Esophagus muscularis mucosa (tissue), 4 donors: Measurements from ENCODE around the gene TRAPPC12. TPM values are rescaled to one million over a fixed set of nuclear protein-coding genes. Genes with fewer than 3 reads are reported as not detected.

ENCODE experiments used
- DNase-seq: peaks from one replicate; pipeline ENCODE4 v3.0.0-alpha.2; 2017; ENCODE audit errors: extremely low spot score
- H3K27ac ChIP-seq, 4 donors: fragments of 200-600 bp; sonication (generic); replicated peaks in 1 of 4; 1 replicate in 3 of 4; 2 replicates in 1 of 4; pipeline ENCODE4 v1.5.1; 2016 to 2019; ENCODE audit warnings: mild to moderate bottlenecking in 1 of 4
- H3K27me3 ChIP-seq, 4 donors: fragments of 200-600 bp; sonication (generic); one replicate each; pipeline versions ENCODE4 v1.5.1 to v1.6.0; 2016 to 2019
- H3K36me3 ChIP-seq, 4 donors: fragments of 200-600 bp; sonication (generic); one replicate each; pipeline ENCODE4 v1.5.1; 2016 to 2019
- H3K4me1 ChIP-seq, 4 donors: fragments of 200-600 bp; sonication (generic); one replicate each; pipeline ENCODE4 v1.5.1; 2016 to 2019
- H3K4me3 ChIP-seq, 4 donors: fragments of 200-600 bp; sonication (generic); 1 replicate in 2 of 4; 2 replicates in 2 of 4; pipeline ENCODE4 v1.5.1; 2016 to 2019; ENCODE audit warnings: mild to moderate bottlenecking in 4 of 4, moderate library complexity in 1 of 4
- H3K9me3 ChIP-seq, 4 donors: fragments of 200-600 bp; sonication (generic); 1 replicate in 3 of 4; 2 replicates in 1 of 4; pipeline ENCODE4 v1.5.1; 2016 to 2019
- EP300 ChIP-seq: sonication (generic); formaldehyde crosslinking; IDR thresholded peaks from one replicate; pipeline ENCODE4 v1.6.1; 2017; ENCODE audit warnings: antibody characterized with exemption
- POLR2A ChIP-seq: fragments of 450-650 bp; IDR thresholded peaks from one replicate; pipeline ENCODE4 v1.6.1; 2017; ENCODE audit warnings: antibody characterized with exemption, moderate library complexity, mild to moderate bottlenecking, low read depth
- POLR2AphosphoS5 ChIP-seq, 2 donors: sonication (generic); formaldehyde crosslinking; IDR thresholded peaks; one replicate each; pipeline ENCODE4 v1.6.1; 2017; ENCODE audit warnings: antibody characterized with exemption in 2 of 2
- WGBS: methylation state at CpG from one replicate; pipeline ENCODE4 v1.1.5; 2018; 5-methylcytosine and 5-hydroxymethylcytosine counted together
- intact Hi-C: fragments of 100-400 bp; cut with DNase I; formaldehyde crosslinking; loops from one replicate; pipeline ENCODE4 v1.15.1; 2023
- total RNA-seq, 4 donors: library from RNA; depleted of rRNA; stranded (reverse); fragments of >200 nt; gene quantifications; one replicate each; pipeline versions ENCODE4 v1.1.0 to v1.2.1, GENCODE V29; 2016
- TF ChIP-seq, protein P1 (sequence below), 3 experiments: fragments of 200-600 bp in 2 of 3; fragments of 450-650 bp in 1 of 3; sonication (generic) in 2 of 3; IDR thresholded peaks; one replicate each; pipeline ENCODE4 v1.5.1; 2017 to 2019; ENCODE audit warnings: antibody characterized with exemption in 3 of 3, mild to moderate bottlenecking in 2 of 3, moderate library complexity in 1 of 3

Gene TRAPPC12
- total RNA-seq, 4 donors from 2014 or later = 65.6 to 89.3 (median 72.6) TPM

DNA sequence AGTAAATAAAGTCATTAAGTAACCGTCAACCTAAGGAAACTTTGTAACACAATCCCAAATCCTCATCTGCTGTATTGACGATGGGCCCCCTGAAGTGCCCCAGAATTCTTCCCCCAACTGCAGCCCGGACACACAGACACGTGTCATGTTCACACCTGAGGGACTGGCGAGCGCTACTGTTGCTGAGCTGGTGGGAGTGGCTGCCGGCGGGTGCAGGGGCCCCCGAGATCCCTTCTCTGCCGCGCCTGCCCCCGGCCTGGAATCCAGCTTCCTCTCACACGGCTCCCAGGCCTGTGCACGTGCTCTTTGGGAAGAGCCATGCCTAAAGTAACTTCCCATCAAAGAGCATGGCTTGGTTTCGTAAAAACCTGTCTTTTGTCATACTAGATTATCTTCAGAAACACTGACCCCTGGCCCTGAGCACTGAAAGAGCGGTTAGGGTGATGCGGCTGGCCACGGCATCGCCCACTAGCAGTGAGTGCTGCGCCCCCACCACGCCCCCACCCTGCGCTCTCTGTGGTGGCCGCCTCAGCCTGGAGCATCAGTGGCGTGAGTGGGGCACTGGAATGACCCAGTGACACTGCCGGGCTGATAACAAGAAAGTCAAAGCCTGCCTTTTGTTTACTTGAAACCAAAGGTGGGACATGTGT is 83.8 kb downstream of the TRAPPC12 start:
- Histone ChIP-seq H3K27ac (no peak overlapping the region), H3K27me3 (no peaks in the 10 kb centered on the region), H3K9me3 (no peaks in the 10 kb centered on the region), H3K36me3 (peaks cover 21 to 84% (median 61%) of the 10 kb centered on the region in 4 donors), H3K4me3 (no peak overlapping the region), H3K4me1 (peaks cover 9 to 23% (median 16%) of the 10 kb centered on the region in 4 donors)
- intact Hi-C loops = loop anchor here (5.0 to 10.0 kb wide), 3 partner anchors 41 to 1609 kb away; partner anchors contain the start of genes EIPR1 and TRAPPC12
- TF ChIP-seq EP300 = no peak
- no peak for TF ChIP-seq POLR2AphosphoS5 (IDR thresholded peaks at IDR 0.05)
- TF ChIP-seq POLR2A = no peak
- TF ChIP-seq, protein P1, sequence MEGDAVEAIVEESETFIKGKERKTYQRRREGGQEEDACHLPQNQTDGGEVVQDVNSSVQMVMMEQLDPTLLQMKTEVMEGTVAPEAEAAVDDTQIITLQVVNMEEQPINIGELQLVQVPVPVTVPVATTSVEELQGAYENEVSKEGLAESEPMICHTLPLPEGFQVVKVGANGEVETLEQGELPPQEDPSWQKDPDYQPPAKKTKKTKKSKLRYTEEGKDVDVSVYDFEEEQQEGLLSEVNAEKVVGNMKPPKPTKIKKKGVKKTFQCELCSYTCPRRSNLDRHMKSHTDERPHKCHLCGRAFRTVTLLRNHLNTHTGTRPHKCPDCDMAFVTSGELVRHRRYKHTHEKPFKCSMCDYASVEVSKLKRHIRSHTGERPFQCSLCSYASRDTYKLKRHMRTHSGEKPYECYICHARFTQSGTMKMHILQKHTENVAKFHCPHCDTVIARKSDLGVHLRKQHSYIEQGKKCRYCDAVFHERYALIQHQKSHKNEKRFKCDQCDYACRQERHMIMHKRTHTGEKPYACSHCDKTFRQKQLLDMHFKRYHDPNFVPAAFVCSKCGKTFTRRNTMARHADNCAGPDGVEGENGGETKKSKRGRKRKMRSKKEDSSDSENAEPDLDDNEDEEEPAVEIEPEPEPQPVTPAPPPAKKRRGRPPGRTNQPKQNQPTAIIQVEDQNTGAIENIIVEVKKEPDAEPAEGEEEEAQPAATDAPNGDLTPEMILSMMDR (IDR thresholded peaks at IDR 0.05) = no peak
- WGBS = 80% methylated on average over 17 of the region's 25 CpGs
- DNase-seq = no peak

- WGBS = 96% methylated on average over 11 of the region's 13 CpGs
- intact Hi-C loops = loop anchor here (5.0 to 10.0 kb wide), 3 partner anchors 42 to 1609 kb away; partner anchors contain the start of genes EIPR1 and TRAPPC12
- H3K27ac ChIP-seq = no peak overlapping the region
- H3K27me3 ChIP-seq = no peaks in the 10 kb centered on the region
- H3K4me1 ChIP-seq = peaks cover 12 to 29% (median 19%) of the 10 kb centered on the region in 4 donors
- peaks cover 21 to 84% (median 65%) of the 10 kb centered on the region in 4 donors for H3K36me3 ChIP-seq
- DNase-seq = no peak
- no peaks in the 10 kb centered on the region for H3K9me3 ChIP-seq
- H3K4me3 ChIP-seq = no peak overlapping the region
- TF ChIP-seq EP300 = no peak
- no peak for TF ChIP-seq POLR2AphosphoS5 (IDR thresholded peaks at IDR 0.05)
- TF ChIP-seq, protein P1 (IDR thresholded peaks at IDR 0.05) = no peak
- no peak for TF ChIP-seq POLR2A
Measured at GRCh38 chr2:3463944-3464343, 84.5 kb downstream of the TRAPPC12 start.

DNA sequence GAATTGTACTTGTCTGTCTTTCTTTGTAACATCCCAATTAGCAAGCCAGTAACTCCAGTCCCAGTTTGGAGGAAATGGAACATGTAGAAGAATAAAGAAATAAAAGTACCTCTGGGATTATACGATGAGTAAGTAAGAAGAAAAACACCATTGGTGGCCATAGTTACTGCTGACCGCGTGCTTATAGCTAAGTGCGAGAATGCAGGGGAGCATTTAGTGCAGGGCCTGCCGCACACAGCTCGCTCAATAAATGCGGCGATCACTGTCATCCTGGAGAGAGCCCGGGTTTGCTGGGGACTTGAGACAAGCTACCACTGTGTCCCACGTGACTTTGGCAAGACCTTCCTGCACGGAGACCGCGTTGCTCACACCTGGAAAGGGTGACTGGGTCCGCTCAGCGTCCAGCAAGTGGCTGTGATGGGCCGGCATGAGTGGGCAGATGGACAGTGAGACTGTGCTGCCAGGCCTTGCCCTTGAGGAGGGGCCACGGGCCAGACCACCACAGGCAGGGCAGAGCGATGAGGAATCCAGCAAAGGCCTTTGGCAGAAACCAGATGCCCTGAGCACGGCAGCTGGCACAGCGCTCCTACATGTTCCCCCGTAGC is 85.0 kb downstream of the TRAPPC12 start:
- Histone ChIP-seq H3K36me3 (peaks cover 21 to 84% (median 65%) of the 10 kb centered on the region in 4 donors), H3K4me1 (peaks cover 18 to 35% (median 25%) of the 10 kb centered on the region in 4 donors), H3K27me3 (no peaks in the 10 kb centered on the region), H3K9me3 (no peaks in the 10 kb centered on the region), H3K27ac (no peak overlapping the region), H3K4me3 (no peak overlapping the region)
- WGBS = 94% methylated on average over 19 of the region's 21 CpGs
- intact Hi-C loops = loop anchor here (5.0 to 10.0 kb wide), 3 partner anchors 42 to 1610 kb away; partner anchors contain the start of genes EIPR1 and TRAPPC12
- TF ChIP-seq POLR2A (no peak), EP300 (no peak), POLR2AphosphoS5 (IDR thresholded peaks at IDR 0.05) (no peak)
- TF ChIP-seq, protein P1 (IDR thresholded peaks at IDR 0.05) = no peak
- no peak for DNase-seq

DNA sequence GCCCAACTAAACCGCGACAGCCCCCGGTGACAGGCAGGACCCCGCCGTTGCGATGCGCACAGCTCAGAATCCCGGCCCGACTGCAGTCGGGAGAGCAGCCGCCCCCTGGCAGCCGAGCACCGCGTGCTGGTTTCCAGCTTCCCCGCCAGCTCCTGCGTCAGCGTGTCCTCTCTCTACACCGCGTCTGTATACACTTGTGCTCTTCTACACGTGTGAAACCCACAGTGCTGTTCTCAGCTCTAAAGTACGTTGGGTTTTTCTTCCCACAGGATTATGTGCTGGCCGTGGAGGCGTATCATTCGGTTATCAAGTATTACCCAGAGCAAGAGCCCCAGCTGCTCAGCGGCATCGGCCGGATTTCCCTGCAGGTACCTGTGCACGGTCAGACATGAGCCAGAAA is 85.8 kb downstream of the TRAPPC12 start:
- WGBS = 93% methylated on average over 28 of the region's 28 CpGs
- Histone ChIP-seq H3K4me1 (peaks cover 26 to 40% (median 30%) of the 10 kb centered on the region in 4 donors), H3K9me3 (no peaks in the 10 kb centered on the region), H3K27me3 (no peaks in the 10 kb centered on the region), H3K36me3 (peaks cover 21 to 78% (median 63%) of the 10 kb centered on the region in 4 donors), H3K27ac (peak overlapping the region in 1 of 4 donors; percentile 31), H3K4me3 (no peak overlapping the region)
- DNase-seq = no peak
- TF ChIP-seq POLR2AphosphoS5 (IDR thresholded peaks at IDR 0.05) (no peak), POLR2A (no peak), EP300 (no peak)
- TF ChIP-seq, protein P1 (IDR thresholded peaks at IDR 0.05) = no peak
- intact Hi-C loops = loop anchor here (10.0 kb wide), 1 partner anchor 1611 kb away; no protein-coding TSS in a partner anchor
